Pulmonary artery endothelial cell (primary cell): Measurements from ENCODE around the gene CDH4. TPM values are rescaled to one million over a fixed set of nuclear protein-coding genes. Genes with fewer than 3 reads are reported as not detected.
"Not testable (repeated sequence)": the region's sequence is repeated elsewhere in the genome, so short reads cannot be mapped to it uniquely, and the experiment has no call there.

Experiments
- DNase-seq: peaks from one replicate; pipeline ENCODE4 v3.0.0-alpha.2; 2011; ENCODE audit warnings: low read depth, low spot score
- total RNA-seq: library from RNA; depleted of rRNA; stranded (reverse); fragments of >200 nt; gene quantifications from 2 replicates; pipeline ENCODE4 v1.2.3, GENCODE V29; 2014

CDH4 gene
- total RNA-seq, 1 donor from 2014 or later: 7.5 TPM

GRCh38 chr20:61933951-61934715 lies 682.1 kb downstream of the CDH4 start:
- DNase-seq: no peak

GRCh38 chr20:61934716-61935530 lies 682.9 kb downstream of the CDH4 start:
- DNase-seq: no peak

GRCh38 chr20:61935926-61936700 lies 684.1 kb downstream of the CDH4 start:
- no peak for DNase-seq

- no peak for DNase-seq
Measured at GRCh38 chr20:61936701-61937131, 684.7 kb downstream of the CDH4 start.

- DNase-seq: no peak
Measured at GRCh38 chr20:61937146-61937962, 685.3 kb downstream of the CDH4 start.

GRCh38 chr20:61937963-61938838 lies 686.1 kb downstream of the CDH4 start:
- DNase-seq: no peak

GRCh38 chr20:61938839-61939690 lies 687.0 kb downstream of the CDH4 start:
- no peak for DNase-seq

- DNase-seq: no peak
Measured at GRCh38 chr20:61939691-61940360, 687.8 kb downstream of the CDH4 start.

GRCh38 chr20:61940491-61940890 lies 688.4 kb downstream of the CDH4 start:
- no peak for DNase-seq

GRCh38 chr20:61940976-61941720 lies 689.1 kb downstream of the CDH4 start:
- no peak for DNase-seq

- DNase-seq: no peak
Measured at GRCh38 chr20:61941721-61942405, 689.8 kb downstream of the CDH4 start.

GRCh38 chr20:61942526-61942925 lies 690.5 kb downstream of the CDH4 start:
- no peak for DNase-seq

GRCh38 chr20:61944967-61945366 lies 692.9 kb downstream of the CDH4 start:
- DNase-seq: not testable (repeated sequence)

GRCh38 chr20:61945495-61945894 lies 693.4 kb downstream of the CDH4 start:
- DNase-seq: not testable (repeated sequence)

GRCh38 chr20:61948056-61948455 lies 696.0 kb downstream of the CDH4 start:
- DNase-seq: not testable (repeated sequence)

GRCh38 chr20:61948586-61949362 lies 696.7 kb downstream of the CDH4 start:
- no peak for DNase-seq
